DMS 273 (cell line): ENCODE data around the gene C12orf75.
A peak's percentile ranks its signal among the peaks of the same experiment; 100 is the strongest.
"Not testable (repeated sequence)": the region's sequence is repeated elsewhere in the genome, so short reads cannot be mapped to it uniquely, and the experiment has no call there.

ENCODE experiments used
- DNase-seq: peaks from one replicate; lab custom pipeline; 2025; ENCODE audit not compliant: unreplicated experiment; lab: John Stamatoyannopoulos, UW

C12orf75 gene

GRCh38 chr12:105309384-105309783 is 21.1 kb upstream of the C12orf75 start:
- DNase-seq = not testable (repeated sequence)

- DNase-seq = peak; percentile 13
Observed at GRCh38 chr12:105310476-105311085, 19.9 kb upstream of the C12orf75 start.

GRCh38 chr12:105311936-105312335 is 18.6 kb upstream of the C12orf75 start:
- DNase-seq = not testable (repeated sequence)

- not testable (repeated sequence) for DNase-seq
Observed at GRCh38 chr12:105313755-105314154, 16.7 kb upstream of the C12orf75 start.

GRCh38 chr12:105315130-105315529 is 15.4 kb upstream of the C12orf75 start:
- DNase-seq = no peak

- DNase-seq = no peak
Observed at GRCh38 chr12:105315726-105316125, 14.8 kb upstream of the C12orf75 start.

GRCh38 chr12:105316931-105317852 is 13.3 kb upstream of the C12orf75 start:
- DNase-seq = no peak

- DNase-seq = no peak
Observed at GRCh38 chr12:105317942-105318621, 12.4 kb upstream of the C12orf75 start.

GRCh38 chr12:105318651-105319483 is 11.6 kb upstream of the C12orf75 start:
- no peak for DNase-seq

GRCh38 chr12:105319691-105320209 is 10.7 kb upstream of the C12orf75 start:
- no peak for DNase-seq

GRCh38 chr12:105321125-105321524 is 9.4 kb upstream of the C12orf75 start:
- no peak for DNase-seq

GRCh38 chr12:105322070-105322469 is 8.4 kb upstream of the C12orf75 start:
- no peak for DNase-seq

- DNase-seq = no peak
Observed at GRCh38 chr12:105324704-105325103, 5.8 kb upstream of the C12orf75 start.

- DNase-seq = no peak
Observed at GRCh38 chr12:105325117-105325516, 5.4 kb upstream of the C12orf75 start.

GRCh38 chr12:105329926-105330282 is 587 bp upstream of the C12orf75 start:
- DNase-seq = no peak

- DNase-seq = peak; percentile 62
Observed at GRCh38 chr12:105330931-105331804, 677 bp downstream of the C12orf75 start.

- DNase-seq = no peak
Observed at GRCh38 chr12:105331805-105332251, 1.3 kb downstream of the C12orf75 start.

GRCh38 chr12:105332286-105332685 is 1.8 kb downstream of the C12orf75 start:
- not testable (repeated sequence) for DNase-seq

- DNase-seq = no peak
Observed at GRCh38 chr12:105332925-105333324, 2.4 kb downstream of the C12orf75 start.

- DNase-seq = no peak
Observed at GRCh38 chr12:105334001-105334400, 3.5 kb downstream of the C12orf75 start.
